HCT116 (cell line): Measurements from ENCODE around the gene PDLIM5. TPM values are rescaled to one million over a fixed set of nuclear protein-coding genes. Genes with fewer than 3 reads are reported as not detected.
"Not testable (repeated sequence)": the region's sequence is repeated elsewhere in the genome, so short reads cannot be mapped to it uniquely, and the experiment has no call there.

Source experiments
- ATAC-seq: fragments of 200-7000 bp; cut with Tn5 transposase; 2 replicates; pipeline ENCODE4 v1.9.1; 2020; ENCODE audit warnings: mild to moderate bottlenecking, moderate library complexity
- Bru-seq: library from RNA; stranded (reverse); fragments of 400-500 nt; gene quantifications from one replicate; lab custom pipeline; 2021; lab: Mats Ljungman, UMichigan
- BruChase-seq, 2 experiments: library from RNA; stranded (reverse); fragments of 400-500 nt; gene quantifications; one replicate each; lab custom pipeline; 2021; lab: Mats Ljungman, UMichigan
- BruUV-seq: library from RNA; stranded (reverse); fragments of 400-500 nt; replicated peaks from 2 replicates; lab custom pipeline; 2021; lab: Mats Ljungman, UMichigan
- CTCF ChIA-PET: fragments of 300-600 bp; sonication (Branson Sonifier 250); formaldehyde crosslinking; loops from one replicate; lab custom pipeline; 2021; ENCODE audit warnings: antibody characterized with exemption; lab: Charles Lee
- POLR2A ChIA-PET: fragments of 300-600, 350-600 bp; sonication (Branson Sonifier 250); formaldehyde crosslinking; loops from one replicate; lab custom pipeline; 2021; ENCODE audit warnings: antibody characterized with exemption; lab: Charles Lee
- RAD21 ChIA-PET, 2 experiments: fragments of 300-600 bp; sonication (Branson Sonifier 250); formaldehyde crosslinking; loops; one replicate each; lab custom pipeline; 2023; ENCODE audit warnings: low total read pairs in 2 of 2; ENCODE audit not compliant: uncharacterized antibody in 2 of 2, unreplicated experiment in 2 of 2, low non-redundant PET in 1 of 2; lab: Charles Lee
- DNase-seq: peaks from one replicate; pipeline ENCODE4 v3.0.0-alpha.2; 2010; ENCODE audit warnings: low read depth, low spot score
- H2AFZ ChIP-seq: fragments of 200-600 bp; shearing (Covaris generic), sonication (generic); 2 replicates; pipeline ENCODE4 v1.6.1; 2017; ENCODE audit warnings: low read depth, mixed run types, mixed read lengths, antibody characterized with exemption, low read length; ENCODE audit not compliant: poor library complexity, severe bottlenecking
- H3K27ac ChIP-seq: 2 replicates; pipeline ENCODE4 v1.5.1; 2012; ENCODE audit warnings: low read depth, low read length
- H3K27me3 ChIP-seq: fragments of 200-600 bp; sonication (generic); 2 replicates; pipeline ENCODE4 v1.6.1; 2016; ENCODE audit warnings: mixed run types, low read length, mixed read lengths; ENCODE audit not compliant: insufficient read depth
- H3K36me3 ChIP-seq, 2 experiments: fragments of 200-500 bp in 1 of 2; fragments of 200-600 bp in 1 of 2; sonication (Bioruptor generic) in 1 of 2; sonication (generic) in 1 of 2; 2 replicates each; pipeline versions ENCODE4 v1.5.1 to v1.6.1; 2014 to 2016; ENCODE audit warnings: low read length in 2 of 2, inconsistent platforms in 1 of 2, mixed read lengths in 1 of 2, mixed run types in 1 of 2; ENCODE audit not compliant: insufficient read depth in 2 of 2, control insufficient read depth in 1 of 2
- H3K4me1 ChIP-seq, 2 experiments: fragments of 200-600 bp in 1 of 2; sonication (generic) in 1 of 2; 2 replicates each; pipeline versions ENCODE4 v1.5.1 to v1.6.1; 2012 to 2017; ENCODE audit warnings: low read length in 2 of 2, inconsistent platforms in 1 of 2, mild to moderate bottlenecking in 1 of 2, mixed read lengths in 1 of 2, mixed run types in 1 of 2, moderate library complexity in 1 of 2; ENCODE audit not compliant: insufficient read depth in 2 of 2, control insufficient read depth in 1 of 2
- H3K4me2 ChIP-seq: fragments of 200-600 bp; sonication (generic); 2 replicates; pipeline ENCODE4 v1.6.1; 2017; ENCODE audit warnings: mixed run types, low read length, mixed read lengths
- H3K4me3 ChIP-seq, 2 experiments: fragments of 200-600 bp in 1 of 2; sonication (generic) in 1 of 2; replicated peaks in 1 of 2; 2 replicates each; pipeline ENCODE4 v1.5.1; 2011 to 2016; ENCODE audit warnings: low read length in 2 of 2, control low read depth in 1 of 2, low read depth in 1 of 2, mild to moderate bottlenecking in 1 of 2, mixed read lengths in 1 of 2, mixed run types in 1 of 2
- H3K79me2 ChIP-seq: fragments of 200-600 bp; sonication (generic); 2 replicates; pipeline ENCODE4 v1.6.1; 2017; ENCODE audit warnings: mild to moderate bottlenecking, mixed run types, low read length, moderate library complexity, mixed read lengths; ENCODE audit not compliant: insufficient read depth
- H3K9ac ChIP-seq: fragments of 200-600 bp; sonication (generic); 2 replicates; pipeline ENCODE4 v1.6.1; 2016; ENCODE audit warnings: low read length, mixed read lengths
- H3K9me2 ChIP-seq: fragments of 200-600 bp; sonication (generic), shearing (Covaris generic); 2 replicates; pipeline ENCODE4 v1.6.1; 2017; ENCODE audit warnings: mixed run types, mild to moderate bottlenecking, moderate library complexity; ENCODE audit not compliant: insufficient read depth
- H3K9me3 ChIP-seq, 2 experiments: fragments of 200-500 bp in 1 of 2; fragments of 200-600 bp in 1 of 2; sonication (Bioruptor generic) in 1 of 2; sonication (generic) in 1 of 2; 2 replicates each; pipeline ENCODE4 v1.6.1; 2014 to 2017; ENCODE audit warnings: low read length in 2 of 2, mixed read lengths in 2 of 2, inconsistent platforms in 1 of 2, low read depth in 1 of 2, mild to moderate bottlenecking in 1 of 2, mixed run types in 1 of 2, moderate library complexity in 1 of 2; ENCODE audit not compliant: control insufficient read depth in 1 of 2, insufficient read depth in 1 of 2
- H4K20me1 ChIP-seq: fragments of 200-600 bp; sonication (generic), shearing (Covaris generic); 2 replicates; pipeline ENCODE4 v1.6.1; 2017; ENCODE audit warnings: mixed run types, mild to moderate bottlenecking, moderate library complexity; ENCODE audit not compliant: insufficient read depth
- EGR1 ChIP-seq: IDR thresholded peaks from 2 replicates; pipeline ENCODE4 v1.6.1; 2012; ENCODE audit warnings: low read depth
- ELF1 ChIP-seq: IDR thresholded peaks from 2 replicates; pipeline ENCODE4 v1.6.1; 2012; ENCODE audit warnings: low read depth, borderline replicate concordance
- FOSL1 ChIP-seq: IDR thresholded peaks from 2 replicates; pipeline ENCODE4 v1.6.1; 2012; ENCODE audit warnings: low read depth
- POLR2A ChIP-seq: IDR thresholded peaks from 2 replicates; pipeline ENCODE4 v1.7.0; 2011; ENCODE audit warnings: borderline replicate concordance; ENCODE audit not compliant: insufficient read depth, insufficient read length; ENCODE audit errors: extremely low read depth
- POLR2AphosphoS5 ChIP-seq: IDR thresholded peaks from 2 replicates; pipeline ENCODE4 v1.6.1; 2011; ENCODE audit warnings: mild to moderate bottlenecking, low read depth, low read length, moderate library complexity
- RAD21 ChIP-seq: IDR thresholded peaks from 2 replicates; pipeline ENCODE4 v1.6.1; 2012; ENCODE audit warnings: low read depth, mild to moderate bottlenecking
- REST ChIP-seq: IDR thresholded peaks from 2 replicates; pipeline ENCODE4 v1.6.1; 2012; ENCODE audit warnings: low read depth
- SIN3A ChIP-seq: IDR thresholded peaks from 2 replicates; pipeline ENCODE4 v1.6.1; 2012; ENCODE audit warnings: low read depth
- SP1 ChIP-seq: IDR thresholded peaks from 2 replicates; pipeline ENCODE4 v1.6.1; 2012; ENCODE audit warnings: low read depth
- SRF ChIP-seq: IDR thresholded peaks from 2 replicates; pipeline ENCODE4 v1.6.1; 2012; ENCODE audit warnings: low read depth
- YY1 ChIP-seq: IDR thresholded peaks from 2 replicates; pipeline ENCODE4 v1.6.1; 2011; ENCODE audit warnings: low read length, low read depth, moderate library complexity, mild to moderate bottlenecking; ENCODE audit not compliant: insufficient replicate concordance; ENCODE audit errors: extremely low read depth
- ZBTB33 ChIP-seq: IDR thresholded peaks from 2 replicates; pipeline ENCODE4 v1.6.1; 2011; ENCODE audit warnings: mild to moderate bottlenecking, low read length, moderate library complexity; ENCODE audit not compliant: insufficient replicate concordance; ENCODE audit errors: extremely low read depth
- intact Hi-C: fragments of 100-400 bp; cut with micrococcal nuclease; formaldehyde crosslinking; loops from 2 replicates; pipeline ENCODE4 v1.10.0; 2022
- long read RNA-seq: library from polyadenylated mRNA; unstranded; transcript quantifications from one replicate; pipeline ENCODE4 v2.0.0, GENCODE V29; 2021; ENCODE audit not compliant: unreplicated experiment
- polyA plus RNA-seq: library from polyadenylated mRNA; unstranded; fragments of >200 nt; gene quantifications from 2 replicates; pipeline ENCODE4 v1.2.1, GENCODE V29; 2012; ENCODE audit warnings: missing spikeins
- total RNA-seq: library from RNA; stranded (reverse); gene quantifications from one replicate; pipeline ENCODE4 v1.2.1, GENCODE V29; 2021; ENCODE audit not compliant: unreplicated experiment
- TF ChIP-seq, protein P1 (sequence below): IDR thresholded peaks from 2 replicates; pipeline ENCODE4 v1.6.1; 2012

Gene PDLIM5
- total RNA-seq: 130 TPM
- polyA plus RNA-seq: 43.9 and 49.0 TPM in 2 replicates
- percentile 93 among the genes with signal in this experiment for Bru-seq, nascent RNA
- percentile 85 among the genes with signal in this experiment for BruChase-seq, experiment 1, labeled RNA remaining after a 6-hour chase
- BruChase-seq, experiment 2, labeled RNA remaining after a 2-hour chase: percentile 74 among the genes with signal in this experiment
- long read RNA-seq, full-length matches to known transcripts: 56 of 134 reads
- long read RNA-seq, partial matches to known transcripts: 45 of 134 reads
- long read RNA-seq, other reads (novel, unspliced or antisense): 33 of 134 reads

DNA sequence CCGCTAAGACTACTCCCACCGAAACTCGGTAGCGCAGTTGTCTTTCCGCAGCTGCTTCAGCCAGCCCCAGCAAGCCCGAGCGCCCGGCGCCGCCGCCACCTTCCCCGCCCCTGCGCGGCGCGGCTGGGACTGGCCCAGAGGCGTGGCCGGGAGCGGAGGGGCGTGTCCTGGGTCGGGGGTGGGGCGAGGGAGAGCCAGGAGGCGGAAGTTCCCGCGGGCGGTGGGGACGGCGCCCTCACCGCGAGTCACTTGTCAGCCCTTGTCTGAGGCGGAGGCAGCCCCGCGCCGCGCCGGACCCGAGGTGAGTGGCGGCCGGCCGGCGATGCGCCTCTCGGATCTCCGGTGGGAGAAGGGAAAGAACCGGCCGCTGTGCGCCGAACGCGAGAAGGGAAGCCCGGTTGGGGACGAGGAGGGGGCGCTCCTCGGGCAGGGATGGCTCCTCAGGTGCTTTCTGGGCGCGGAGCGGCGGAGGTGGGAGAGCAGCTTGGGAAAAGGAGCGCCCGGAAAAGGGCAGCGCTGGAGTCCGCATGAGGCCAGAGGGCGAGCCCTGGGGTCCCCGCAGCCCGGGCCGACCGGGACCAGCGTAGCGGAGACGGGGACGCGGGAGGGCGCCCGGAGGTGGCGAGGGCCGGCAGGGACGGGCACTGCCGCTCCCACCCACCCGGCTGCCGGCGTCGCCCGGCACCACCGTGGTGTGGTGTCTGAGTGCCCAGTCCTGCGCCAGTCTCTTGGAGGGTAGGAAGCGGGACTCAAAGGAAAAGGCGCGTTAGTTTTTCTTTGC is at the start of gene PDLIM5:
TSS of gene PDLIM5 (plus strand) at position 248 of the 781 bp plus-strand sequence. CDS start 3,347 bp downstream, outside the sequence.
- no TSS peak for BruUV-seq
- intact Hi-C loops: no loop called here
- Histone ChIP-seq H3K27ac (peak within 1 kb of the TSS; percentile 86), H3K9ac (peak within 1 kb of the TSS; percentile 77), H4K20me1 (0 out of 2 replicates have a peak, but pooled peaks cover 3% of the 10 kb centered on the region), H3K9me3 (no peaks in the 10 kb centered on the region), H3K27me3 (no peaks in the 10 kb centered on the region), H3K9me2 (no peaks in the 10 kb centered on the region), H3K36me3 (peaks cover 10 to 13% of the 10 kb centered on the region in 2 experiments; a peak in 3 of 4 replicates), H2AFZ (peak within 1 kb of the TSS; percentile 97), H3K79me2 (peaks cover 49% of the 10 kb centered on the region), H3K4me3 (peak within 1 kb of the TSS; percentile 70 to 78), H3K4me2 (peak within 1 kb of the TSS; percentile 92), H3K4me1 (peaks cover 32 to 46% of the 10 kb centered on the region in 2 experiments)
- ChIA-PET CTCF (interaction anchor here (0.9 kb wide), 1 partner anchor 45 kb away, joined by 3 read pairs; no protein-coding TSS in a partner anchor), POLR2A (interaction anchor here (1.2 kb wide), 1 partner anchor 38 kb away, joined by 3 read pairs; no protein-coding TSS in a partner anchor), RAD21 (no interaction called here)
- peak; percentile 41 for TF ChIP-seq SP1
- no peak for TF ChIP-seq SRF
- 0 out of 2 replicates have a peak, but pooled peaks have one; percentile 42 for TF ChIP-seq EGR1
- TF ChIP-seq ELF1: peak; percentile 52
- no peak for TF ChIP-seq REST
- peak; percentile 84 for TF ChIP-seq SIN3A
- peak; percentile 61 for TF ChIP-seq YY1
- TF ChIP-seq RAD21: no peak
- peak; percentile 88 for TF ChIP-seq POLR2AphosphoS5
- no peak for TF ChIP-seq ZBTB33
- TF ChIP-seq, protein P1, sequence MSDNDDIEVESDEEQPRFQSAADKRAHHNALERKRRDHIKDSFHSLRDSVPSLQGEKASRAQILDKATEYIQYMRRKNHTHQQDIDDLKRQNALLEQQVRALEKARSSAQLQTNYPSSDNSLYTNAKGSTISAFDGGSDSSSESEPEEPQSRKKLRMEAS: peak; percentile 80
- peak; percentile 61 for TF ChIP-seq POLR2A
- no peak for TF ChIP-seq FOSL1
- ATAC-seq: peak; percentile 84
- DNase-seq: peak; percentile 70

DNA sequence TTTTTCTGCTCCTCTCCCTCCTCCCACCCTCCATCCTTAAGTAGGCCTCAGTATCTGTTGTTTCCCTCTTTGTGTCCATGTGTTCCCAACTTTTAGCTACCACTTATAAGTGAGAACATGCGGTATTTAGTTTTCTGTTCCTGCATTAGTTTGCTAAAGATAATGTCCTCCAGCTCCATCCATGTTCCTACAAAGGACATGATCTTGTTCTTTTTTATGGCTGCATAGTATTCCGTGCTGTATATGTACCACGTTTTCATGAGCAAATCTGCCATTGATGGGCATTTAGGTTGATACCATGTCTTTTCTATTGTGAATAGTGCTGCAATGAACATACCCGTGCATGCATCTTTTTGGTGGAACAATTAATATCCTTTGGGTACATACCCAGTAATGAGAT is 49.3 kb upstream of the PDLIM5 start:
- H3K4me2 ChIP-seq, H3K4me3 ChIP-seq, BruUV-seq, H4K20me1 ChIP-seq, H3K4me1 ChIP-seq, H3K9me2 ChIP-seq, H3K79me2 ChIP-seq, H3K9me3 ChIP-seq, H3K27ac ChIP-seq, DNase-seq, CTCF ChIA-PET, H2AFZ ChIP-seq, H3K36me3 ChIP-seq, H3K9ac ChIP-seq, ATAC-seq, RAD21 ChIA-PET, POLR2A ChIA-PET, H3K27me3 ChIP-seq: not testable (repeated sequence)
- intact Hi-C loops: loop anchor here (10.0 kb wide), 2 partner anchors 312 to 692 kb away; no protein-coding TSS in a partner anchor
